DND-41 (cell line): ENCODE results near the gene LIMS2.

Experiments used
- ATAC-seq: fragments of 200-7000 bp; cut with Tn5 transposase; 3 replicates; pipeline ENCODE4 v1.9.1; 2021; ENCODE audit warnings: low read depth; ENCODE audit not compliant: insufficient read depth
- DNase-seq: peaks from one replicate; pipeline ENCODE4 v3.0.0-alpha.2; 2020
- H2AFZ ChIP-seq: 2 replicates; pipeline ENCODE4 v1.6.0; 2012; ENCODE audit warnings: low read depth, low read length
- H3K27ac ChIP-seq: 2 replicates; pipeline ENCODE4 v1.5.1; 2012; ENCODE audit warnings: low read length, inconsistent platforms
- H3K27me3 ChIP-seq: fragments of 200-600 bp; sonication (generic); 2 replicates; pipeline ENCODE4 v1.6.0; 2012; ENCODE audit warnings: low read length, mild to moderate bottlenecking, inconsistent platforms; ENCODE audit not compliant: insufficient read depth, poor library complexity
- H3K36me3 ChIP-seq: 2 replicates; pipeline ENCODE4 v1.5.1; 2012; ENCODE audit warnings: low read length, inconsistent platforms; ENCODE audit not compliant: insufficient read depth
- H3K4me1 ChIP-seq: 2 replicates; pipeline ENCODE4 v1.5.1; 2012; ENCODE audit warnings: mild to moderate bottlenecking, low read length; ENCODE audit not compliant: insufficient read depth
- H3K4me2 ChIP-seq: 2 replicates; pipeline ENCODE4 v1.6.0; 2012; ENCODE audit warnings: mild to moderate bottlenecking, moderate library complexity, low read length, inconsistent platforms; ENCODE audit not compliant: insufficient read depth
- H3K4me3 ChIP-seq, 2 experiments: fragments of 200-600 bp in 1 of 2; shearing (Covaris generic) in 1 of 2; 2 replicates each; pipeline ENCODE4 v1.5.1; 2012 to 2016; ENCODE audit warnings: inconsistent platforms in 2 of 2, low read length in 2 of 2, mild to moderate bottlenecking in 2 of 2, low read depth in 1 of 2, moderate library complexity in 1 of 2
- H3K79me2 ChIP-seq: 2 replicates; pipeline ENCODE4 v1.6.0; 2012; ENCODE audit warnings: low read length, inconsistent platforms; ENCODE audit not compliant: insufficient read depth
- H3K9ac ChIP-seq: 2 replicates; pipeline ENCODE4 v1.6.0; 2012; ENCODE audit warnings: low read depth, mild to moderate bottlenecking, inconsistent platforms, low read length, moderate library complexity
- H3K9me3 ChIP-seq: 2 replicates; pipeline ENCODE4 v1.5.1; 2012; ENCODE audit warnings: low read length, moderate library complexity, mild to moderate bottlenecking, inconsistent platforms; ENCODE audit not compliant: insufficient read depth, severe bottlenecking
- H4K20me1 ChIP-seq: 2 replicates; pipeline ENCODE4 v1.6.0; 2012; ENCODE audit warnings: low read length; ENCODE audit not compliant: insufficient read depth
- CTCF ChIP-seq: IDR thresholded peaks from 2 replicates; pipeline ENCODE4 v1.5.1; 2012; ENCODE audit warnings: borderline replicate concordance, low read length, moderate library complexity, mild to moderate bottlenecking; ENCODE audit not compliant: poor library complexity, severe bottlenecking; ENCODE audit errors: extremely low read depth
- EZH2 ChIP-seq: IDR thresholded peaks from 3 replicates; pipeline ENCODE4 v1.6.1; 2012; ENCODE audit warnings: borderline replicate concordance, low read depth, mild to moderate bottlenecking, moderate library complexity, low read length, inconsistent platforms; ENCODE audit not compliant: severe bottlenecking

Gene LIMS2

DNA sequence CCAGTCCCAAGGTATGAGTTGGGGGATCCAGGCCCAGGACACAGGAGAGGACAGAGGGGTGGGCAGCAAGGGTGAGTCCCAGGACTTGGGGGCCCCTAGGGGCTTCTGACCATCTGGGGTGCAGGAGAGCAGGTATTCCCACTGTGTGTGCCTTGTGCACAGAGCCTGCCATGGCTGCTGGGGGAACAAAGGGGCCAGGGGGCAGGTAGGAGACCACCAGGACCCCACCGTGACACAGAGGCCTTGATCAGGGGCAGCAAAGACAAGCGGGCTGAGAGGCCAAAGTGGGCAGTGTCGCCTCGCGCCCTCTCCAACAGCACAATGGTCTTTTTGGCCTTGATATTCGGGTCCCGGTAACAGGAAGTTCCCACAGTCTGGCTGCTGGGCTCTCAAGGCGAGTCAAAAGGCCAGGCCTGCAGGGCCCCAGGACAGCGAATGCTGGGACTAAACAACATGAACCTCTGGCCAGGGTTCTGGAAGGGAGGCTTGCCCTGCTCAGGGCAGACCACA lies 41.7 kb downstream of the LIMS2 start:
- no peak for ATAC-seq
- Histone ChIP-seq H2AFZ (no peak overlapping the region), H3K4me3 (no peak overlapping the region), H4K20me1 (no peaks in the 10 kb centered on the region), H3K36me3 (peaks cover 76% of the 10 kb centered on the region), H3K4me2 (no peak overlapping the region), H3K27ac (peak overlapping the region; percentile 97), H3K9me3 (no peaks in the 10 kb centered on the region), H3K9ac (peak overlapping the region; percentile 86), H3K4me1 (peaks cover 90% of the 10 kb centered on the region), H3K27me3 (no peaks in the 10 kb centered on the region), H3K79me2 (peaks cover 25% of the 10 kb centered on the region)
- DNase-seq: no peak
- TF ChIP-seq CTCF (no peak), EZH2 (no peak)

GRCh38 chr2:127632592-127633489 lies 42.5 kb downstream of the LIMS2 start:
- no peak for ATAC-seq
- no peak for TF ChIP-seq CTCF
- no peak for TF ChIP-seq EZH2
- peaks cover 18% of the 10 kb centered on the region for H3K79me2 ChIP-seq
- H3K4me3 ChIP-seq: no peak overlapping the region
- H3K36me3 ChIP-seq: peaks cover 73% of the 10 kb centered on the region
- H3K9ac ChIP-seq: peak overlapping the region; percentile 86
- H4K20me1 ChIP-seq: no peaks in the 10 kb centered on the region
- H3K27me3 ChIP-seq: no peaks in the 10 kb centered on the region
- no peak for DNase-seq
- H3K9me3 ChIP-seq: no peaks in the 10 kb centered on the region
- no peak overlapping the region for H3K4me2 ChIP-seq
- H3K4me1 ChIP-seq: peaks cover 86% of the 10 kb centered on the region
- peak overlapping the region; percentile 97 for H3K27ac ChIP-seq
- H2AFZ ChIP-seq: no peak overlapping the region

DNA sequence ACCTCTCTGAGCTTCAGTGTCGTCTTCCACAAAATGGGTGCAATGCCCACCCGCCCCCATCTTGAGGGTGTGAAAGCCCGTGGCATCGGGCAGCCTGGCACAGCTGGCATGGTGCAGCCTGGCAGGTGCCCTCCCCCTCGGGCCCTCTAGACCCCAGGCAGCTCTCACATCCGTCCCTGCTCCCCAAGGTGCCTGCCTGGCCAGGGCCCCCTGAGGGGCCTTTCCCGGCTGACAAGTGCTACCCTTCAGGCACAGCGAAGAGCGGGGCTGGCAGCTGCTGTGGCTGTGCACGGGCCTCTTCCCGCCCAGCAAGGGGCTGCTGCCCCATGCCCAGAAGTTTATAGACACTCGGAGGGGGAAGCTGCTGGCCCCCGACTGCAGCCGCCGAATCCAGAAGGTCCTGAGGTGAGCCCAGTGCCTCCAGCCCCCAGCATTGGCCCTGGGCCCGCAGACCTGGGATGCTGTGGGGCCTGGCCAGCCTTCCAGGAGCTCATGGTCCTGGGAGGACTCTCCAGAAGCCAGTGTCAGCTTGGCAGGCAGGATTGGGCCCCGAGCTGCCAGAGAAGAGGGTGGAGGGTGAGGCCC lies 43.2 kb downstream of the LIMS2 start:
- Histone ChIP-seq H3K36me3 (peaks cover 69% of the 10 kb centered on the region), H3K4me3 (no peak overlapping the region), H3K4me2 (no peak overlapping the region), H3K9me3 (no peaks in the 10 kb centered on the region), H3K4me1 (peaks cover 80% of the 10 kb centered on the region), H2AFZ (no peak overlapping the region), H3K9ac (peak overlapping the region; percentile 26; the same call in 1 of the 2 replicates), H3K79me2 (peaks cover 12% of the 10 kb centered on the region), H3K27ac (peak overlapping the region; percentile 97), H3K27me3 (no peaks in the 10 kb centered on the region), H4K20me1 (no peaks in the 10 kb centered on the region)
- TF ChIP-seq CTCF: no peak
- no peak for TF ChIP-seq EZH2
- DNase-seq (no peak), ATAC-seq (no peak)
